GM23338 (cell line): ENCODE results near the gene STK4. TPM values are rescaled to one million over a fixed set of nuclear protein-coding genes. Genes with fewer than 3 reads are reported as not detected.

Source experiments
- ATAC-seq: fragments of 200-7000 bp; cut with Tn5 transposase; 3 replicates; pipeline ENCODE4 v1.9.1; 2020
- DNase-seq: peaks from one replicate; pipeline ENCODE4 v3.0.0-alpha.2; 2015; ENCODE audit warnings: low spot score
- H2AFZ ChIP-seq: fragments of 200-600 bp; sonication (generic); 2 replicates; pipeline ENCODE4 v1.8.0; 2016; ENCODE audit warnings: antibody characterized with exemption, mild to moderate bottlenecking, moderate library complexity
- H3F3A ChIP-seq: fragments of 200-600 bp; sonication (generic); replicated peaks from 2 replicates; pipeline ENCODE4 v1.8.0; 2017; ENCODE audit warnings: antibody characterized with exemption, mixed run types, low read depth
- H3K27ac ChIP-seq: fragments of 200-600 bp; sonication (generic); 2 replicates; pipeline ENCODE4 v1.6.1; 2016; ENCODE audit warnings: low read depth
- H3K27me3 ChIP-seq: fragments of 200-600 bp; sonication (generic); 2 replicates; pipeline ENCODE4 v1.8.0; 2016; ENCODE audit warnings: mild to moderate bottlenecking, mixed run types, moderate library complexity; ENCODE audit not compliant: insufficient read depth
- H3K36me3 ChIP-seq: fragments of 200-600 bp; sonication (generic); 2 replicates; pipeline ENCODE4 v1.8.0; 2016; ENCODE audit warnings: mild to moderate bottlenecking; ENCODE audit not compliant: insufficient read depth
- H3K4me1 ChIP-seq: fragments of 200-600 bp; sonication (generic); 2 replicates; pipeline ENCODE4 v1.8.0; 2016; ENCODE audit warnings: mild to moderate bottlenecking, moderate library complexity; ENCODE audit not compliant: insufficient read depth
- H3K4me2 ChIP-seq: fragments of 200-600 bp; sonication (generic); 2 replicates; pipeline ENCODE4 v1.7.1; 2017; ENCODE audit warnings: mixed run types
- H3K4me3 ChIP-seq: fragments of 200-600 bp; sonication (generic); 2 replicates; pipeline ENCODE4 v1.6.1; 2016; ENCODE audit warnings: mixed run types
- H3K79me2 ChIP-seq: fragments of 200-600 bp; sonication (generic); replicated peaks from 2 replicates; pipeline ENCODE4 v1.8.0; 2017; ENCODE audit warnings: mild to moderate bottlenecking; ENCODE audit not compliant: insufficient read depth
- H3K9me2 ChIP-seq: fragments of 200-600 bp; sonication (generic); 2 replicates; pipeline ENCODE4 v1.8.0; 2017; ENCODE audit not compliant: insufficient read depth
- H4K20me1 ChIP-seq: fragments of 200-600 bp; sonication (generic); replicated peaks from 2 replicates; pipeline ENCODE4 v1.8.0; 2017; ENCODE audit warnings: mild to moderate bottlenecking; ENCODE audit not compliant: insufficient read depth
- H3K27ac Mint-ChIP-seq: 2 replicates; pipeline ENCODE4 v1.8.0; 2020; ENCODE audit warnings: inconsistent platforms, mild to moderate bottlenecking, moderate library complexity, mixed read lengths
- H3K27me3 Mint-ChIP-seq: 3 replicates; pipeline ENCODE4 v1.8.0; 2022; ENCODE audit warnings: low read depth, mild to moderate bottlenecking, moderate library complexity, mixed read lengths, inconsistent platforms; ENCODE audit not compliant: insufficient read depth, poor library complexity
- H3K36me3 Mint-ChIP-seq: 3 replicates; pipeline ENCODE4 v1.8.0; 2021; ENCODE audit warnings: low read depth, mild to moderate bottlenecking, inconsistent platforms, moderate library complexity, mixed read lengths
- H3K4me1 Mint-ChIP-seq: 3 replicates; pipeline ENCODE4 v1.8.0; 2020; ENCODE audit warnings: mild to moderate bottlenecking, inconsistent platforms, mixed read lengths
- H3K4me3 Mint-ChIP-seq: 3 replicates; pipeline ENCODE4 v1.8.0; 2021; ENCODE audit warnings: moderate library complexity, mild to moderate bottlenecking, inconsistent platforms, mixed read lengths
- H3K9me3 Mint-ChIP-seq: 3 replicates; pipeline ENCODE4 v1.8.0; 2020; ENCODE audit warnings: moderate library complexity, mild to moderate bottlenecking, inconsistent platforms, mixed read lengths
- CREB1 ChIP-seq: fragments of 250-450 bp; sonication (Bioruptor Pico); IDR thresholded peaks from 2 replicates; pipeline ENCODE4 v1.5.0; 2020; ENCODE audit warnings: low read depth, mild to moderate bottlenecking, moderate library complexity
- CTCF ChIP-seq, 2 experiments: fragments of 200-600 bp in 1 of 2; sonication (generic) in 1 of 2; conservative IDR thresholded peaks; 2 replicates each; pipeline versions ENCODE4 v1.5.1 to v1.6.1; 2016 to 2017; ENCODE audit warnings: antibody characterized with exemption in 2 of 2, low read depth in 2 of 2, mild to moderate bottlenecking in 2 of 2, moderate library complexity in 1 of 2
- ETS1 ChIP-seq: IDR thresholded peaks from 2 replicates; pipeline ENCODE4 v1.6.1; 2016; ENCODE audit warnings: antibody characterized with exemption
- EZH2 ChIP-seq: fragments of 200-600 bp; sonication (generic); IDR thresholded peaks from one replicate; pipeline ENCODE4 v1.8.0; 2017; ENCODE audit warnings: antibody characterized with exemption, mild to moderate bottlenecking, low read depth; ENCODE audit not compliant: unreplicated experiment
- EZH2phosphoT487 ChIP-seq: fragments of 200-600 bp; sonication (generic); IDR thresholded peaks from one replicate; pipeline ENCODE4 v1.8.1; 2018; ENCODE audit warnings: antibody characterized with exemption; ENCODE audit not compliant: unreplicated experiment
- JUNB ChIP-seq: IDR thresholded peaks from one replicate; pipeline ENCODE4 v1.6.1; 2016; ENCODE audit warnings: antibody characterized with exemption; ENCODE audit not compliant: unreplicated experiment
- NANOG ChIP-seq: IDR thresholded peaks from 2 replicates; pipeline ENCODE4 v1.6.1; 2016; ENCODE audit warnings: antibody characterized with exemption, borderline replicate concordance
- POLR2AphosphoS5 ChIP-seq: IDR thresholded peaks from 2 replicates; pipeline ENCODE4 v1.6.1; 2016; ENCODE audit warnings: antibody characterized with exemption, low read depth
- REST ChIP-seq: IDR thresholded peaks from one replicate; pipeline ENCODE4 v1.6.1; 2018; ENCODE audit warnings: antibody characterized with exemption; ENCODE audit not compliant: unreplicated experiment
- STAT1 ChIP-seq: IDR thresholded peaks from one replicate; pipeline ENCODE4 v1.6.1; 2016; ENCODE audit warnings: antibody characterized with exemption; ENCODE audit not compliant: unreplicated experiment
- ZNF114 ChIP-seq: fragments of 250-450 bp; sonication (Bioruptor Pico); IDR thresholded peaks from 2 replicates; pipeline ENCODE4 v1.5.0; 2020; ENCODE audit warnings: mild to moderate bottlenecking, moderate library complexity
- ZNF331 ChIP-seq: fragments of 250-450 bp; sonication (Bioruptor Pico); IDR thresholded peaks from 2 replicates; pipeline ENCODE4 v1.5.0; 2020; ENCODE audit warnings: low read depth, mild to moderate bottlenecking, moderate library complexity
- polyA plus RNA-seq: library from polyadenylated mRNA; unstranded; fragments of >200 nt; fragmentation: Nextera tagmentation; extraction: Ambion mirVana; gene quantifications from 2 replicates; pipeline ENCODE4 v1.2.1, GENCODE V29; 2016
- total RNA-seq: library from RNA; depleted of rRNA; stranded (reverse); fragments of >200 nt; shearing (Covaris generic); gene quantifications from 2 replicates; pipeline ENCODE4 v1.2.3, GENCODE V29; 2014

Gene STK4
- total and polyA plus RNA-seq, 2 experiments from 2014 or later = 37.7 to 58.7 TPM

GRCh38 chr20:45032276-45032675 lies 66.0 kb downstream of the STK4 start:
- no peaks in the 10 kb centered on the region for H4K20me1 ChIP-seq
- H3F3A ChIP-seq = no peaks in the 10 kb centered on the region
- H3K9me2 ChIP-seq = no peaks in the 10 kb centered on the region
- H3K27ac ChIP-seq = no peak overlapping the region
- no peaks in the 10 kb centered on the region for H3K27me3 ChIP-seq
- H3K79me2 ChIP-seq = peaks cover 4% of the 10 kb centered on the region; the same call in 1 of the 2 replicates
- H3K36me3 Mint-ChIP-seq = peaks cover 4% of the 10 kb centered on the region; the same call in 1 of the 3 replicates
- H3K36me3 ChIP-seq = no peaks in the 10 kb centered on the region
- H3K27me3 Mint-ChIP-seq = peaks cover 3% of the 10 kb centered on the region
- no peaks in the 10 kb centered on the region for H3K9me3 Mint-ChIP-seq
- H3K4me3 Mint-ChIP-seq = no peak overlapping the region
- H3K4me2 ChIP-seq = no peak overlapping the region
- peaks cover 32% of the 10 kb centered on the region for H3K4me1 Mint-ChIP-seq
- no peak overlapping the region for H3K27ac Mint-ChIP-seq
- TF ChIP-seq REST (no peak), EZH2phosphoT487 (no peak), JUNB (no peak), POLR2AphosphoS5 (no peak)
- no peak overlapping the region for H3K4me3 ChIP-seq
- peaks cover 9% of the 10 kb centered on the region; the same call in 1 of the 2 replicates for H3K4me1 ChIP-seq
- no peak for DNase-seq
- ATAC-seq = no peak
- no peak overlapping the region for H2AFZ ChIP-seq

GRCh38 chr20:45032781-45033180 lies 66.5 kb downstream of the STK4 start:
- no peak overlapping the region for H3K4me2 ChIP-seq
- H3K9me3 Mint-ChIP-seq = no peaks in the 10 kb centered on the region
- H3K79me2 ChIP-seq = peaks cover 4% of the 10 kb centered on the region; the same call in 1 of the 2 replicates
- H3F3A ChIP-seq = no peaks in the 10 kb centered on the region
- peak overlapping the region; percentile 46 for H3K27ac Mint-ChIP-seq
- H3K4me3 Mint-ChIP-seq = no peak overlapping the region
- H3K36me3 Mint-ChIP-seq = peaks cover 2% of the 10 kb centered on the region; the same call in 1 of the 3 replicates
- ATAC-seq (no peak), DNase-seq (no peak)
- H3K4me1 ChIP-seq = peaks cover 9% of the 10 kb centered on the region; the same call in 1 of the 2 replicates
- no peaks in the 10 kb centered on the region for H3K9me2 ChIP-seq
- H3K4me3 ChIP-seq = no peak overlapping the region
- peaks cover 32% of the 10 kb centered on the region for H3K4me1 Mint-ChIP-seq
- H3K36me3 ChIP-seq = no peaks in the 10 kb centered on the region
- H3K27ac ChIP-seq = no peak overlapping the region
- H3K27me3 Mint-ChIP-seq = peaks cover 3% of the 10 kb centered on the region
- no peak overlapping the region for H2AFZ ChIP-seq
- H4K20me1 ChIP-seq = no peaks in the 10 kb centered on the region
- H3K27me3 ChIP-seq = no peaks in the 10 kb centered on the region
- TF ChIP-seq POLR2AphosphoS5 = no peak
- no peak for TF ChIP-seq NANOG
- TF ChIP-seq EZH2 = no peak
- no peak for TF ChIP-seq EZH2phosphoT487
- TF ChIP-seq ZNF331 (CRISPR knock-in tag) = no peak
- no peak for TF ChIP-seq REST
- no peak for TF ChIP-seq CREB1 (CRISPR knock-in tag)
- TF ChIP-seq ZNF114 (CRISPR knock-in tag) = no peak
- TF ChIP-seq JUNB = no peak
- no peak for TF ChIP-seq ETS1
- no peak for TF ChIP-seq CTCF (conservative IDR thresholded peaks at IDR 0.05; ENCODE audit: low read depth in 2 of 2)
- no peak for TF ChIP-seq STAT1
